Ramos (cell line): ENCODE measurements around the gene CCDC30.
"Not testable (repeated sequence)": the region's sequence is repeated elsewhere in the genome, so short reads cannot be mapped to it uniquely, and the experiment has no call there.

Source experiments
- in situ Hi-C: fragments of 300-500 bp; cut with MboI; formaldehyde crosslinking; loops from one replicate; pipeline ENCODE4 v1.14.3; 2022; ENCODE audit warnings: low sequenced_read_pairs; ENCODE audit not compliant: unreplicated experiment

CCDC30 gene

DNA sequence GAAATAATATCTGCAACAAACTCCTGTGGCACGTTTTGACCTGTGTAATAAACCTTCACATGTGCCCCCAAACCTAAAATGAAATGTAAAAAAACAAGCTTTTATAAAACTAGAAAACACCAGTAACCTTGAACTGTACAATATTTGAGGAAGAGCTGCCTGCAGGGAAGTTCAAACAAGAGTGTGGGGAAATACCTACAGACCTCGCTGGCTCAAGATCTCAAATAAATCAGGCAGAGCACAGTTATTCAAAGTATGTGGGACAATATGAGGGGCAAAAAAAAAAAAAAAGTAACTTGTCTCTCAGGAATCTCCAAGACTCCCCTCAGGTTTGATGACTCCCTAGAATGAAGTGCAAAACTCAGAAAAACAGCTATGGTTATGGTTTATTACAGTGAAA, 157.2 kb downstream of the CCDC30 start:
- in situ Hi-C loops: no loop called here

DNA sequence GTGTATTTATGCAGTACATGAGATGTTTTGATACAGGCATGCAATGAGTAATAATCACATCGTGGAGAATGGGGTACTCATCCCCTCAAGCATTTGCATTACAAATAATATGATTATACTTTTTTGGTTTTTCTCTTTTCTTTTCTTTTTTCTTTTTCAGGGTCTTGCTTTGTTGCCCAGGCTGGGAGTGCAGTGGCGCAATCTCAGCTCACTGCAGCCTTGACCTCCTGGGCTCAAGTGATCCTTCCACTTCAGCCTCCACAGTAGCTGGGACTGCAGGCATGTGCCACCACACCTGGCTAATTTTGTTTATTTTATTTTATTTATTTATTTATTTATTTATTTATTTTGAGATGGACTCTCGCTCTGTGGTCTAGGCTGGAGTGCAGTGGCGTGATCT, 158.1 kb downstream of the CCDC30 start:
- in situ Hi-C loops: not testable (repeated sequence)

DNA sequence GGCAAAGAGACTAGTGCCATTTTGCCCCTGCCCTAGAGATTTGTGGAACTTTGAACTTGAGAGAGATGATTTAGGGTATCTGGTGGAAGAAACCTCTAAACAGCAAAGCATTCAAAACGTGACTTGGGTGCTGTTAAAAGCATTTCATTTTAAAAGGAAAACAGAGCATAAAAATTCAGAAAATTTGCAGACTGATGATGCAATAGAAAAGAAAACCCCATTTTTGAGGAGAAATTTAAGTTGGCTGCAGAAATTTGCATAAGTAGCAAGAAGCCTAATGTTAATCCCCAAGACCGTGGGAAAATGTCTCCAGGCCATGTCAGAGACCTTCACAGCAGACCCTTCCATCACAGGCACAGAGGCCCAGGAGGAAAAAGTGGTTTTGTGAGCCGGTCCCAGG, 164.1 kb downstream of the CCDC30 start:
- in situ Hi-C loops: not testable (repeated sequence)

DNA sequence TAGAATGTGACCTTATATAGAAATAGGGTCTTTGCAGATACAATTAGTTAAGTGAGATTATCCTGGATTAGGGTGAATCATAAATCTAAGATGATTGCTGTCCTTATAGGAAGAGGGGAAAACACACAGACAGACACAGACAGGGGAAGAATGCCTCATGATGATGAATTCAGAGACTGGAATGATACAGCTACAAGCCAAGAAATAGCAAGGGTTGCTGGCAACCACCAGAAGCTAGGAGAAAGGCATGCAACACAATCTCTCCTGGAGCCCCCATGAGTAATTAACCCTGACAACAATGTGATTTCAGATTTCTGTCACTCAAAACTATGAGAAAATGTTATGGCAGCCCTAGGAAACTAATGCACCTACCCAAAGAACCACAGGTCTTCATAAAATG, 176.0 kb downstream of the CCDC30 start:
- in situ Hi-C loops: no loop called here

DNA sequence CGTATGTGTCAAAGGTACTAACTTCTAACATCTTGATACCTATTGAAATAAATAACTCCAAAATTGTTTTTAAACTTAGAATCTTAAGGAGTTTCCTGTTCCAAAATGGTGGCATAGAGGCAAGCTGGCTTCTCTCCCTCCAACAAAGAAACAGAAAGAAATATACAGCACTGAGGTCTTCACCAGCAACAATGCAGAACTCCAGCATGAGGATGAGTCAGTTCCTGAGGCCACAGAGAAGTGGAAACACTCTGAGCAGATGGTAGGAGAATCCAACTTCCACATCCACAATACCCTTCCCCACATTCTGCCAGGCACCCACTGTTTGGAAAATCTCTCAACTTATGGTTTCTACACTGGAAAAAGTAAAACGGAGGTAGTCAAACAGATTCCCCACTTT, 183.0 kb downstream of the CCDC30 start:
- in situ Hi-C loops: no loop called here

DNA sequence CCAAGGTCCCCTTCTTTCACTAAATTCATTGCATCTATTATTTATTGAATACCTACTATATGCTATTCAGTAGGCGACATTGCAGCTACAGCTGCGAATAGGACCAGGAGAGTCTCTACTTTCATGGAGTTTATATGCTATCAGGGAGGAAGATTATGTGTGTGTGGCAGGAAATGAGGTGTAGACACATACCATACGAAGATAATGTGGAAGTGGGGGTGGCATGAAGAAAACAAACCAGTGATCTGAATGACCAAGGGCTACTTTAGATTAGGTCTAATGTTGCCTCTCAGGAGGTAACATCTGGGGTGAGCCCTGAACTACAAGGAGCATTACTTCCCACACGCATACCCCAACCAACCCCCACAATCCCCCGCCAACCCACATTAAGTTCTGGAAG, 194.1 kb downstream of the CCDC30 start:
- in situ Hi-C loops: no loop called here

DNA sequence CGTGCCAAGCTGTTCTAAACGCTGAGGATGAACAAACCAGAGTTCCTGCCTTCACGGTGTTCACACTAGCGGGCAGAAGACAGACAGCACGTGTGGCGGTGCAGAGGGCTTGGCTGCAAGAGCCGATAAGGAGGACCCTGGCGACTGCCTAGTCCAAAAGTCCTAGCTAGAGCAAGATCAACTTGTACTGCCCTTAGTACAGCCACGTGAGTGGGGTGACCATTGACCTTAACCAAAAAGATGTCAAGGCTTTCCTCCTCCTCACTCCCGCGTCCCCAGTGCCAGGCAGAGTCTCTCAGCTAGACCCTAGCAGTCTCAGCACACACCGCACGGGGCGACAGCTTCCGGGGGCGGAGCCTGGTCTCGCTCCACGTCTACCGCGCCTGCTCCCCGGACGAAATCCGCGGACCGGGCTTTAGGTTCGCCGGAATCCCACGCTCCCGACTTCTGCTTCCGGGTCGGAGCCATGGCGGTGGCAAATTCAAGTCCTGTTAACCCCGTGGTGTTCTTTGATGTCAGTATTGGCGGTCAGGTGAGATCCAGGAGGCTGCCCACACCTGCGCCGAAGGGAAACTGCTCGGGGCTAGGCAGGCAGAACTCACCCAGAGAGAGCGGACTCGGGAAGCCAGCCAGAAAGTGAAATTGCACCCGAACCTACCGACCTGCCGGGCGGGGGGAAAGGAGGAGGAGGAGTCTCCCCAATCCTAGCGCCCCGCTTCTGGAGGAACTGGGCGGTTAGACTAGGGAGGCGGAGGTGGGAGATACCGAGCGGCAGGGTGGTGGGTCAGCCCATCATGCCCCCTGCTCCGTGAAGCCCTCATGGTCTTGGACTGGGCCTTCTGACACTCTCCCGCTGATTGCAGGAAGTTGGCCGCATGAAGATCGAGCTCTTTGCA, 195.1 kb downstream of the CCDC30 start, which contains the start of gene PPIH:
TSS of gene PPIH (plus strand) at position 443 of the 896 bp plus-strand sequence. CDS start at position 467, 24 bp downstream.
- in situ Hi-C loops: no loop called here

DNA sequence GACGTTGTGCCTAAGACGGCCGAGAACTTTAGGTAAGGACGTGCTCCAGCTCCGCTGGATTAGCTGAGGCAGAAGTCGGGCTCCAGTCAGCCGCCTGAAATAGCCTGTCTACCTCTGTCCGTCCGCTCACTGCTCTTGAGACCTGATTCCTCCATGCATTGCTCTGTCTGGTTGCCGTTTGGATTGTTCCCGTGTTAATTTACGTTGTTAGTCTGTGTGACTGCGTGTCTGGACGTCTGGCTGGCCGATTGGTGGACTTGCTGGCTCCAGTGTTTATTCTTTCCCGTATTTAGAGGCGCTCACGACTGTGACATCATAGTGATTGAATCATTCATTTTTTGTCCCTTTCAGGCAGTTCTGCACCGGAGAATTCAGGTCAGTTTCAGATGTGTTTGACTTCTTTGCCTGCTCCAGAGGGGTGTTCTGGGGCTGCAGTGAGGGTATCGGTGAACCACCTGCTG, 195.8 kb downstream of the CCDC30 start:
- in situ Hi-C loops: no loop called here

DNA sequence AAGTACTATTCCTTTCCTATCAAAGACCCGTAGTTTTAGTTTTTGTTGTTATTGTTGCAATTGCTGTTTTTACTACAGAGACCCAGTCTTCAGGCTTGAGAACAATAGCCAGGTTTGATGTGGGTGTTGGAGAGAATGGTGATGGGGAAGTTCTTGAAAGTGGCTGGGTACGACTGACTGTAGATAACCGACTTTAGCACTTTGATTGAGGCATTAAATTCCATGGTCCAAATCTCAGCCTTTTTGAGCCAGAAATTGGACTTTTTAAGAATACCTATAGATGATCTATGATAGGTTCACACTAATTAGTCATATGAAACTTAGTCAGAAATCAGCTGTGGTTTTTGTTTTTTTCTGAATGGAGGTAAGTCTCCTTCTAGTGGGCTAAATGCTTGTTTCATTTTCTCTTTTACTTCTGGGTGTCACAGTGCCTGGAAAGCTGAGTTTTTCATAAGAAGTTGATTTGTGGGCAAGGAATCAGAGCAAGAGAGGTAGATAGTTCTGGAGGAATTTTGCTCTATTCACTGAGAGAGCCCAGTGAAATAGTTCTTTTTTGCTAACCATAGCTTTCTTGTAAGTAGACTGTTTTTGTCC, 197.9 kb downstream of the CCDC30 start:
- in situ Hi-C loops: no loop called here

DNA sequence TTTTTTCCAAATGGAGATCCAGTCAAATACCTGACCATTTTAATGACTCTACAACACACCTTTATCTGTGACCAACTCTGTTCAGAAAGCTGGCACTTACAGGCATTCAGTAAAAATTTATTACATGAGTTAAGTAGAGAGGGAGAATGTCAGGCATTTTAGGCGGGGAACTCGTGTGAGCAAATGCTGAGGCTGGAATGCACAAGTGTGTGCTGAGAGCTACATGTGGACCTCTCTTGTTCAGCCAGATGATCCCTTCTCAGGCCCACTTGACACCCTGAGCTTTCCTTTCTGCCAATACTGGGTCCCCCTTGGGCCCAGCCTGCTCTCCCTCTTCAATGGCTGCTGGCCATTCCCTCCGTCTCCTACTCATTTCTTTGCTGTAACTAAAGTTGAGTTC, 206.8 kb downstream of the CCDC30 start:
- in situ Hi-C loops: no loop called here

DNA sequence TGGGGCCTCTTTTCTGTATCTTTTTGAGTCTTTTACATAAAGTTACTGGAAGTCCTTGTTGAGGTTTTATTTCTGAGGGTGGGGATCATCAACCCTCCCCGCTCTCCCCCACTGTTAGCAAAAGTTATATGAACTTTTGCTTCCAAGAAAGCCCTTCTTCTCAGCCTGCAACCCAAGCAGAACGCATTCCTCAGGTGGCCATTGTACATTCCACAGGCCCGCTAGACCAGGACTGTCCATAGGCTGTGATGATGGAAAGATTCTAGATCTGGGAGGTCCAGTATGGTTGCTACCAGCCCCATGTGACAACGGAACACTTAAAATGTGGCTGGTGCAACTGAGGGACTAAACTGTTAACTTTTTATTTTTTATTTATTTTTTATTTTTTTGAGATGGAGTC, 207.3 kb downstream of the CCDC30 start:
- in situ Hi-C loops: no loop called here

DNA sequence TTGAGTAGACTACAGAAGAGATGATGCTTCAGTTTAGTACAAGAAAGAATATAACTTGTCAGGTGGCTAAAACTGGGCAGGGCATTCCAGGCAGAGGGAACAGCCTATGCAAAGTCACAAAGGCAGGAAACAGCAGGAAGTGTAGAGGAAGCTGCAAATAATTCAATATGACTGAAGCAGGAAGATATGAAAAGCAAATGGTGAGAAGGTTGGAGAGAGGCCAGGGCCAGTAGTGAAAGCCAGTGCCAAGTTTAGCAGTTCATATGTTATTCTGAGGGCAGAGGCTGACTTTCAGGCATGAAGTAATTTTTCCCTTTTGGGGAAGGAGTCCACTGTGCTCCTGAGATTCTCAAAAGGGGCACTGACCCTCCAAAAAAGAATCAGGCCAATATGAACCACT, 211.1 kb downstream of the CCDC30 start:
- in situ Hi-C loops: no loop called here

DNA sequence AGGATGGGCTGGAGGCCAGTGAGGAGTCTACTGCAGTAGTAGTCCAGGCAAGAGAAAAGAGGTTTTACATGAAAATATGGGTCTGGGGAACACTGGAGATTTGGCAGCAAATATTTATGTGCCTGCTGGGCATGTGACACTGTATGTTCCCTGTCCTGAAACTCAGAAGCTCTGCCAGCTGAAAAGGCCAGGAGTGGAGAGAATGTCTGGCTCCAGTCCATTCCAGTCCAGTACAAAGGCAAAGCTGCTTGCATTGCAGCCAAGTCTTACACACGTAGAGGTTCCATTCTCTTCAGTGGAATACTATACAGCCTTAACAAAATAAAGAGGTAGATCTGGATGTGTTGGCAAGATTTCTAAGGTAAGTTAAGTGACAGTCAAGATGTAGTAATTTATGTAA, 211.6 kb downstream of the CCDC30 start:
- in situ Hi-C loops: no loop called here

DNA sequence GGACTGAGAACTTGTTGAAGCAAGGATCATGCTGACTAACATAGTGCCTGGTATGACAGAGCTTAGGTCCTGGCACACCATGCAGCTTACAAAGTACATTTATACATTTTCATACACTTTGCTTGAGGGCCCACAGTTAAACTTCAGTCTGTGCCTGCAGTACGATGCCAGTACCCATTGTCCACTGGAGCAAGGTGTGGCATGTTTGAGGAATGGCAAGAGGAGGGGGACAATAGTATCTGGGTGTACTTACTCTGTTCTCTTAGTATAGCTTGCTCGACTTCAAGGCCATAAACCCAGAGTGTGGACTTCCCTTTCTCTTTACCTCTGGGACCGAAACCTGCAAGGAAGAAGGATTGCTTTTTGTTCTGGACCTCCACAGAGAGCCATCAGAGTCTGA, 212.4 kb downstream of the CCDC30 start:
- in situ Hi-C loops: no loop called here

DNA sequence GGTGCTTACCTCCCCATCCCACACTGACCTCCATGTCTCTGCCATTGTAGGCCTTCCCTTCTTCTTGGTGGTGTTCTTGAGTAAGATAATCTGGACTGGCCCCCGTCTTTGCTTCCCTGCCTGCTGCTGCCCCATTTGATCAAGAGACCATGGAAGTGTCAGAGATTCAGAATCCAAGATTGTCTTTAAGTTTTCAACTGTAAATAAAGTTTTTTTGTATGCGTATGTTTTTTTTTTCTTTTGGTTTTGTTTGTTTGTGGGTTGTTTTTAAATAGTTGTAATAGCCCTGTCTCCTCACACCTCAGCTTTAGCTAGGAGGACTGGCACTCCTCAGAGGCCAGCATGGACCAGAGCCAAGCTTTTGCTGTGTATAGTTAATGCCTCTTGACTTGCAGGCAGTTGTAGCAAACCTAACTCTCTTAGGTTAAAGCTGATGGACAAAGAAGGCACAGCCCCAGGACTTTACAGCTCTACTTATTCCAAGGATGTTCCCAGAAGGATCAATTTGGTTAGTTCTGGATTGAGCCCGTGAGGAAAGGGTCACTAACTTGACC, 213.5 kb downstream of the CCDC30 start:
- in situ Hi-C loops: no loop called here

DNA sequence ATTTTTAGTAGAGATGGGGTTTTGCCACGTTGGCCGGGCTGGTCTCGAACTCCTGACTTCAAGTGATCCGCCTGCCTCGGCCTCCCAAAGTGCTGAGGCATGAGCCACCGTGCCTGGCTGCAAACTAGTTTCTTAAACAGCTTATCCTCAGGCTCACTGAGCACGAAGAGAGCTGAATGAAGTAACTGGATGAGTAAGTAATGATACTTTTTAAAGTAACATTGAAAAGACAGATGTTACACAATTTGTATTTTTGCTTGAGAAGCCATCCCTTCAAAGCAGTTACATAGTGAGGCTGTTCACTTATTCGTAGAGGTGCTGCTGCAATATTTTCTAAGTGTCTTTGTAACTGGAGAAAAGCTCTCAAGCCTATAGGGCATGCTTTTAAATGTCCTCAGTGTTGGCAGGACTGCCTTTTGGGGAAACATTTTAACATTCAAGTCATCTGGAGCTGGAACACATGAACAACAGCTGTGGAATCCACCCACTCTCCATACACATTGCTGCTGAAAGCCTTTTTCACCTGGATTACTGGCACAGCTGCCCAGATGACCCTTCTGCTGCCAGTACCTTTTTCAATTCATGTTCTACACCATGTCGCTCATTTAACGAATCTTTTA, 216.4 kb downstream of the CCDC30 start:
- in situ Hi-C loops: no loop called here

DNA sequence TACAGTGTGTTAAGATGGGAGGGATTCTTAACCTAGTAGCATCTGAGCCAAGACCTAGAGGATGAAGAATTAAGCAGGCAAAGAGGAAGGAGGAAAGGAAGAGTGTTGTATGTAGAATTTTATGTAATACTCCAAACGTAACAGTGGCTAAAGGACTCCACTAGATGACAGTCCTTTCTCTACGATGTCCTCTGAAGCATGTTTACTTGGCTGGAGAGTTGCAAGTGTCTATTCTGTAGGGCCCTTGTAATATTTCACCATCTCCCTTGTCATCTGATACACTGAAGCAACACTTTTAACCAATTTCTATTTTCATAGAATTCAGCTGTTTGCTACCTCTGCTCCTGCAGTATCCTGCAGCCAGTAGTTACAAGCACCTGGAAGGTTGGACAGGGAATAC, 217.0 kb downstream of the CCDC30 start:
- in situ Hi-C loops: no loop called here

DNA sequence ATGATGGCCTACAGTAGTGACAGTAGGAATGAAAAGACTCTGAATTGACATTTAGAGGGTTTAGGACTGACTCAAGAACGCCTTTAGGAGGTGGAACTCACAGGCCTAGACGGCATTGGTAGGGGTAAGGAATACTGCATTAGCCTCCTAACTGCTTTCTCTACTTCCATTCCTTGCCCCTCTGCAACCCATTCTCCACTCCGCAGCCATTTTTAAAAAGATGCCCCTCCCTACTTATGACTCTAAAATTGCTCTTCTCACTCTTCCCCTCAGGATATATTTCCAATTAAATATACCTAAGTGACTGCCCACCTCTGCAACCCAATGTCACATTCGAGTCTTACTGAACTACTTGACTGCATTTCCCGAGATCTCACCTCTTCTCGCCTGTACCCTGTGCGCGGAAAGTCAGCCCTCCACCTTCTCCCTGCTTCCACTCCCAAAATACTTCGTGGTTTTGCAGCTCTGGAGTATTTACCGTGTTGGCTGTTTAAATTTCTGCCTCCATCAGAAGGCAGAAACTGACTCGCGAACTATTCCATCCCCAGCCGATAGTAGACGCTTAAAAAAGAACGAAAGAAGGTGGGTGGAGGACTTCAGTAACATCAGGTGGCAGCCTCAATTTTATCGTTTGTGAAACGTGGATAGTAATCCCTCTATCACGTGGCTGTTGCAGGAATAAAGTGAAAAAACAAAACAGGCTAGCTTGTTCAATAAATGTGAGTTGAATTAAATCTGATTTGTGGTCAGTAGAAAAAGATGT, 218.0 kb downstream of the CCDC30 start:
- in situ Hi-C loops: no loop called here

DNA sequence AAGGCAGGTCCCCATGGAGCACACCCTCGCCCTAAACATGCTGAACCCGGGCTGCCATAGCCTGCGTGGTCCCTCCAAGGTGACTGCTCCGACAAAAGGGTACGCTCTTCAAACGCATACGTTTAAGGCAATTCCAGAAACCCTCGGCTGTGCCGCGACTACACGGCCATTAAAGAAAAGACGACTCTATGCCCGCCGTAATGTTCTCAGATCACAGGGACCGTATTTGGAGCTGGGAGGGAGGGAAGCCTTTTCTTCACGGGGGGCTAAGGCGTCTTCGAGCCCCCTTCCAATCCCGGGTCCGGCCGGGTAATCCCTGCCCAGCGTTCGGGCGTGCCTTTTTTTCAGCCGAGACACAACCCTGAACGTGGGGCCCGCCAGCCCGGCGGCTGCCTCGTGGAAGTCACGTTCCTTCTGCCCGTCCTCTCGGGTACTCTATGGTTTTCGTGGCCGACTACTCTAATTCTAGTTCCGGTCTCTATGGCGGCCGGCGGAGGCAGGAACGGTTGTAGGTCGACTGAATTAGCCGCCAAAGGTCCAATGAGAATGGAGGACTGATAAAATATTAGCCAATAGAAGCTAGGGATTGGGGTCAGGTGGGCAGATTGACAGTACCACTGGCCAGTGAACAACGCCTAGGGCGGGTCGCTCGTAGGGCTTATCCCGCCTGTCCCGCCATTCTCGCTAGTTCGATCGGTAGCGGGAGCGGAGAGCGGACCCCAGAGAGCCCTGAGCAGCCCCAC, 218.8 kb downstream of the CCDC30 start, which contains the start of gene YBX1:
TSS of gene YBX1 (plus strand) at position 678 of the 743 bp plus-strand sequence. CDS start 148 bp downstream, outside the sequence.
- in situ Hi-C loops: no loop called here

DNA sequence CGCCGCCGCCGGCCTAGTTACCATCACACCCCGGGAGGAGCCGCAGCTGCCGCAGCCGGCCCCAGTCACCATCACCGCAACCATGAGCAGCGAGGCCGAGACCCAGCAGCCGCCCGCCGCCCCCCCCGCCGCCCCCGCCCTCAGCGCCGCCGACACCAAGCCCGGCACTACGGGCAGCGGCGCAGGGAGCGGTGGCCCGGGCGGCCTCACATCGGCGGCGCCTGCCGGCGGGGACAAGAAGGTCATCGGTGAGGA, 219.3 kb downstream of the CCDC30 start:
- in situ Hi-C loops: not testable (repeated sequence)
